NCI-H1930 (cell line): ENCODE results near the gene WFIKKN1.
"Not testable (repeated sequence)": the region's sequence is repeated elsewhere in the genome, so short reads cannot be mapped to it uniquely, and the experiment has no call there.

Source experiments
- DNase-seq, 2 experiments: peaks; one replicate each; lab custom pipeline; 2025; lab: John Stamatoyannopoulos, UW

WFIKKN1 gene

GRCh38 chr16:595942-596735, 34.6 kb upstream of the WFIKKN1 start:
- no peak for DNase-seq

GRCh38 chr16:596736-597060, 34.1 kb upstream of the WFIKKN1 start:
- DNase-seq: no peak

DNA sequence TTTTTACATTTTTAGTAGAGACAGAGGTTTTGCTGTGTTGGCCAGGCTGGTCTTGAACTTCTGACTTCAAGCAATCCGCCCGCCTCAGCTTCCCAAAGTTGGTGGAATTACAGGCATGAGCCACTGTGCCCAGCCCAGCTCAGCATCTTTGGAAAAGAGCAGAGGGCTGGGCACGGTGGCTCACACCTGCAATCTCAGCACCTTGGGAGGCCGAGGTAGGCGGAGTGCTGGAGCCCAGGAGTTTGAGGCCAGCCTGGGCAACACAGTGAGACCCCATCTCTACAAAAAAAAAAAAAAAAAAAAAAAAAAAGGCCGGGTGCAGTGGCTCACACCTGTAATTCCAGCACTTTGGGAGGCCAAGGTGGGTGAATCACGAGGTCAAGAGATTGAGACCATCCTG, 33.1 kb upstream of the WFIKKN1 start:
- not testable (repeated sequence) for DNase-seq

GRCh38 chr16:598823-599739, 31.7 kb upstream of the WFIKKN1 start:
- DNase-seq: no peak

- DNase-seq: no peak
Observed at GRCh38 chr16:600781-601180, 30.0 kb upstream of the WFIKKN1 start.

- DNase-seq: no peak
Observed at GRCh38 chr16:603933-604332, 26.9 kb upstream of the WFIKKN1 start.

- no peak for DNase-seq
Observed at GRCh38 chr16:606656-607307, 24.0 kb upstream of the WFIKKN1 start.

GRCh38 chr16:608019-608418, 22.8 kb upstream of the WFIKKN1 start:
- no peak for DNase-seq

- no peak for DNase-seq
Observed at GRCh38 chr16:609316-609715, 21.5 kb upstream of the WFIKKN1 start.

- no peak for DNase-seq
Observed at GRCh38 chr16:609984-610383, 20.8 kb upstream of the WFIKKN1 start.

- DNase-seq: no peak
Observed at GRCh38 chr16:610513-611381, 20.0 kb upstream of the WFIKKN1 start.

DNA sequence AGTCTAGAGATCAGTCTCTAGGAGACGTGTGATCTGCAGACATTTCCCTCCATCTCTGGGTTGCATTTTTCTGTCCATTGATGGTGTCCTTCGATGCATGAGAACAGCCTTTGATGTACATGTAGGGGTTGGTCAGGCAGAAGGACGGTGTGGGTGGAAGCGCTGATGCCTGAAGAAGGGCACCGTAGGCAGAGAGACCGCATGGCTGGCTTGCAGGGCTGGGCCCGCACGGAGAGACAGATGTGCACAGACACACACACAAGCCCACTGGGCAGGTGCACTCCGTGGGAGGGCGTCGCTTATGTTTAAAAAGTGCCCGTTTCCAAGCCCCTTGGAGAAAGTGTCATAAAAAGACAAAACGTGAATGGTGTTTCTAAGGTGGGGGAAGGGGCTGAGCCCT, 15.7 kb upstream of the WFIKKN1 start:
- DNase-seq: no peak

DNA sequence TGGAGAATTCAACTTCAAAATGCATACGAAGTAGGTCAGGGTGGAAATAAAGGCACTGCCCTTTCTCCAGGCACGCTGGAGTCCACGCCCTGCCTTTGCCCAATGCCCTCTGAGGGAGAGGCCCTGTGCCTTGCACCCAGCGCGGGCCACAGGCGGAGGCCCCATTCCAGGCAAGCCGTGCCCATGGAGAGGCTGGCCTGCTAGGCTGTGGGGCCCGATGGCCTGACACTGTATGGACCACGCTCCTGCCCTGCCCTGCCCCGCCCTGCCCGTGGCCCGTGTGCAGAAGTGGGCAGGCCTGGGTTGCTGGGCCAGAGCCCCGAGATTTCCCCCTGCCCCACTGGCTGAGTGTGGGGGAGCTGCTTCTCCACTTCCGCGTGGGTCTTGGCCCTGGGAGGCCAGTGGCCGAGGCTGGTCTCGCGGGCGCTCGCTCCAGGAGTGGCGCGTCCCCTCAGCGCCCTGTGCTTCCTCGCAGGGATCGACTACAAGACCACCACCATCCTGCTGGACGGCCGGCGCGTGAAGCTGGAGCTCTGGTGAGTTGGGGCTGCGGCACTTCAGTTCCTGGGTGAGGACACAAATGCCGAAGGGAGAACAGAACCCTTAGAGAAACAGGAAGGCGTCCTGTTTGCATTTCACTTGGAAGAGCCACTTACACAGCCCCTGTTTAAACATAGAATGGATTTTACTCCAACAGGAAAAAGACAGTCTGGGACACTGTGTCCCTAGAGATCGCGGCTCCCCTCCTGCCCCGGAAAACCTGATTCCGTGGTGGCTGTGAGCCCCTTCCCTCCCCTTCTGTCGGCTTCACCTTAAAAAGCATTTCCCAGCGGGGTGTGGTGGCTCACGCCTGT, 13.8 kb upstream of the WFIKKN1 start:
- DNase-seq: no peak

DNA sequence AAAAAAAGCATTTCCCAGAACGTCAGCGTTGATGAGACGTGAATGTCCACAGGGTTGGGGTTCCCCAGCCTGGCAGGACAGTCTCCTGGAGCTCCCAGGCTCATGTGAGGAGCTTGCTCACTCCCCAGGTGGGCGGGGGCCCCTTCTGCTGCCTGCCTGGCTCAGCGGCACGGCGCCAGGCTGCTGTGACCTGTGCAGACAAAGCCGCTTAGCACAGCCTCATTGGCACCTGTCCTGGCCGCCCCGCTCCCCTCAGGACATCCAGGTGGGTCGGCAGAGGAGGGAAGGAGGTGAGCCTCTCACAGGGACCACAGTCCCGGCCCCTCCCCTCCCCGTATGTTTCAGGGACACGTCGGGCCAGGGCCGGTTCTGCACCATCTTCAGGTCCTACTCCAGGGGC, 12.9 kb upstream of the WFIKKN1 start:
- no peak for DNase-seq

DNA sequence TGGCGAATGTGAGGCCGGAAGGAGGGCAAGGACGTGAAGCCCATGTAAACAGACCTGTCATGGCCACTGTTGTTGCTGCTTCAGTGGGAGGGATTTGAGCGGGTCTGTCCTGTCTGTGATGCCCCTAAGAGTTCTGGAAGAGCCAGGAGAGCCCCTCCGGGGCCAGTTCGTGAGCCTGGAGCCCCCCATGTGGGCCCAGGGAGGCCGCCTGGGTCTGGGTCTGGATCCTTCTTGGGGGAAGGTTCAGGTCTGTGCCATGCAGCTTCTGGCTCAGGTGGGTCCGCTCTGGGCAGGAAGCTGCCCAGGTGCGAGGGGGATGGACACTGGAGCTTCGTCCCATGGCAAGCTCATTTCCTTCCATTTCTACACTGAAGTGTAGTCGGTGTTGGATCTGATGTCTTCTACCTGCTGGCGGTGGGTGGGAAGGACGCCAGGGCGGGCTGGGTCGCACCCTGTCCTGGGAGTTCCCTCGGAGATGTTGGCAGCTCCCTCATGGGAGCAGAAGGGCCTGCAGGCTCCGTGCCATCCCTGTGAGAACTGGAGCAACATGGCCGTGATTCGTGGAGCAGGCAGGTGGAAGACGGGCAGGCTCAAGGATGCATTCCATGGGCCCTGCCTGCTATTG, 11.2 kb upstream of the WFIKKN1 start:
- no peak for DNase-seq

DNA sequence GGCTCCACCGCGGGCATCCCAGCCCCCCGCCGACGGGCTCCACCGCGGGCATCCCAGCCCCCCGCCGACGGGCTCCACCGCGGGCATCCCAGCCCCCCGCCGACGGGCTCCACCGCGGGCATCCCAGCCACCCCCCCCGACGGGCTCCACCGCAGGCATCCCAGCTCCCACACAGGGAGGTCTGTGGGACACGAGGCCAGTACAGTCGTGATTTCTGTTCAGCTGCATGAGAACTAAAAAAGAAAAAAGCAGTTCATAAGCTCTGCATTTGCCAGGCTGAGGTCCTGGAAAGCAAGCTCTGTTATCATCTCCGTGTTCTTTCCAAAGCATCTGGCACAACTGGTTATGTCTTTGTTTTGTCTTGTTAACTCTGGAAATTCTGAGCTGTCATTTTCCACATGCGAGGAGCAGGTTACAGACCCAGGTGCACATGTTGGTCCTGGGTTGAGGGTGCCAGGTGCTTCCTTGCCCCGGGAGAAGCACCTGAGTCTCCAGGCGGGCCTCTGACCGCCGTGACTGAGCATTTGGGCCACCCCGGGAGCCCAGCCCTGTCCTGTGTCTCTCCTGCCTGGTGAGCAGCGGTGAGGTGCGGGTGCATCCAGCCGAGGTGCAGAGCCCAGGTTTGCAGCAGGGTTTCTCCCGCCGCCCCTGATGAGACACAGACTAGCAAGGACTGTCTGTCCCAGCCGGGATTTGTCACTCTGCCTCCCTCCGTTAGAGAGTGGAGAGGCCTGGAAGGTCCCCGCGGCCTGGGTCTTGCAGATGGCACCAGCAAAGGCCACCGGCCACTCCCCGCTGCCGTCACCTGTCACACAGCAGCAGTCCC, 9.9 kb upstream of the WFIKKN1 start:
- DNase-seq: no peak

DNA sequence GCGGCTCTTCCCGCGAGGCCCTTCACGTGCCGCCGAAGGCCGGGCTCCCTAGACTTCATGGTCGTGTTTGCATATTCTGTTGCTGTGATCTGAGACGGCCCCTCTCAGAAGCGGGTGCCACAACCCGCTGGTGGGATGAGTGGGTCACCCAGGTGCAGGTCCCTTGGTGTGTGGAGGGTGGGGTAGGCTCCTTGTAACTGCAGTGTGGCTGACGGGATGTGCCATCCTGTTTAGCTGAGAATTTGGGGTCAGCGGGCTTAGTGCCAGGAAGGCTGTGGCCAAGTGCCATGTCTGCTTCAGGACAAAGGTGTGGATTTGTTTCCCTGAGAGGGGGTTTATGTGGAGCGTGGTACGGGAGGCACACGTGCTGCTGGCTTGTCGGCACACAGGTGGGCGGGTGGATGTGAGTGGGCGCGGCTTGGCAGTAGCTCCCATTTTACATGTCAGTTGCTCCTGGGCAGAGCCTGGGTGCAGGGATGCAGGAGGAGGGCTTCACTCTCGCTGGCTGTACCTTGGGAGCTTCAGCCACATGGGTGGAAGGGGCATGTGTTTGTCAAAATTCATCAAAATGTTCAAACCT, 9.2 kb upstream of the WFIKKN1 start:
- DNase-seq: no peak

GRCh38 chr16:622920-623280, 7.9 kb upstream of the WFIKKN1 start:
- DNase-seq: no peak

GRCh38 chr16:624526-625070, 6.2 kb upstream of the WFIKKN1 start:
- no peak for DNase-seq
